ENCODE data around the gene EMC10. TPM values are rescaled to one million over a fixed set of nuclear protein-coding genes. Genes with fewer than 3 reads are reported as not detected.

Gene EMC10
- total RNA-seq, 1 donor from 2014 or later: 274 TPM

DNA sequence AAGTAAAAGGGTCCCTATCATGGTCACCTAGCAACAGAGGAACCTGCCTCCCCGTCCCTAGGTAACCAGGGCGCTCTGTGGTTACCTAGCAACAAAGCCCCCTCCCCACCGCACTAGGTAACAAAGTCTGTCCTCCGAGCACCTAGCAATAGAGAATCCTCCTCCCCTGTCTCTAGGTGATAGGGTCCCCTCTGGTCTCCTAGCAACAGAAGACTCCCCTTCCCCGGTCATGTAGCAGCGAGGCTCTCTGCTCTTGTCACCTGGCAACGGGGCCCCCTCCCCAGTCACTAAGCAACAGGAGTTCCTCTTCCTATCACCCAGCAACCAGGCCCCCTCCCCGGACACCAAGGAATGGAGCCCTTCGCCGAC lies 34.4 kb downstream of the EMC10 start:
- H3K27me3 ChIP-seq (ENCODE audit: control insufficient read depth, insufficient read depth, low read length): peaks cover 9% of the 10 kb centered on the region
- H3K4me3 ChIP-seq (ENCODE audit: low read depth, low read length): peak overlapping the region; percentile 69
- H3K36me3 ChIP-seq (ENCODE audit: control insufficient read depth, insufficient read depth, low read length): no peaks in the 10 kb centered on the region
- no peak for DNase-seq (ENCODE audit: low read depth)
- TF ChIP-seq, protein P1, sequence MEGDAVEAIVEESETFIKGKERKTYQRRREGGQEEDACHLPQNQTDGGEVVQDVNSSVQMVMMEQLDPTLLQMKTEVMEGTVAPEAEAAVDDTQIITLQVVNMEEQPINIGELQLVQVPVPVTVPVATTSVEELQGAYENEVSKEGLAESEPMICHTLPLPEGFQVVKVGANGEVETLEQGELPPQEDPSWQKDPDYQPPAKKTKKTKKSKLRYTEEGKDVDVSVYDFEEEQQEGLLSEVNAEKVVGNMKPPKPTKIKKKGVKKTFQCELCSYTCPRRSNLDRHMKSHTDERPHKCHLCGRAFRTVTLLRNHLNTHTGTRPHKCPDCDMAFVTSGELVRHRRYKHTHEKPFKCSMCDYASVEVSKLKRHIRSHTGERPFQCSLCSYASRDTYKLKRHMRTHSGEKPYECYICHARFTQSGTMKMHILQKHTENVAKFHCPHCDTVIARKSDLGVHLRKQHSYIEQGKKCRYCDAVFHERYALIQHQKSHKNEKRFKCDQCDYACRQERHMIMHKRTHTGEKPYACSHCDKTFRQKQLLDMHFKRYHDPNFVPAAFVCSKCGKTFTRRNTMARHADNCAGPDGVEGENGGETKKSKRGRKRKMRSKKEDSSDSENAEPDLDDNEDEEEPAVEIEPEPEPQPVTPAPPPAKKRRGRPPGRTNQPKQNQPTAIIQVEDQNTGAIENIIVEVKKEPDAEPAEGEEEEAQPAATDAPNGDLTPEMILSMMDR (IDR thresholded peaks at IDR 0.05; ENCODE audit: insufficient read depth, low read length, poor library complexity, severe bottlenecking): no peak

DNA sequence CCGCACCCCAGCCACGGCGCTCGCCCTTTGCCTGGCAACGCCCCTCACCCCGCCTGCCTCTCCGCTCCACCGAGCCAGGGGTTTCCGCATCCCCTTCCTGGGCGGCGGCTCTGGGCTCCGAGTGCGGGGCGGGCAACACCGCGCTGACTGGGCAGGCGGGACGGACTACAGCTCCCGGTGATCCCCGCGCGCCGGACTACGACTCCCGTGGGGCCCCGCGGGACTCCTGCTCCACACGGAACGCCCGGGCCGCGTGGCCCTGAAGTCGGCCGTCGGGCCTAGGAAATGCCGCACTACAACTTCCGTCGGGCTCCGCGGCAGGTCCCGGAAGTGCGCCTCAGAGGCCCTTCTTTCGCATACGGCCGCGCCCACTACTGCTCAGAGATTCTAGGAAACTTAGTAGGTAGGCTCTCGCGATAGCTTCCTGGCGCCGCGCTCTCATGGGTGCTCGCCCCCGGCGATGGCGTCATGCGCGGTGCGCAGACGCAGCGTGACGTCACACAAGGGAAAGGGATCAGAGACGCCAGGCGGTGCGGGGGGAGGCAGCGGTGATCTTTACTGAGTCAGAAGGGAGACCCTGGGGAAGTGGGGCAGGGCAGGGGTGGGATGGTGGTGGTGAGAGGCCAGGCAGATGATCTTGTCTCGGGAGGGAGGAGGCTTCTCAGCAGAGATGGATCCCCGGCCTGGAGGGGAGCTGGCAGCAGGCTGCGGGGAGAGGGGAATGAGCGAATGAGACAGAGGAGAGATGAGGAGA lies 34.9 kb downstream of the EMC10 start, which contains the start of gene JOSD2:
Gene JOSD2, minus strand, starts transcription at position 123 of the 754 bp plus-strand sequence. CDS start 760 bp downstream, outside the sequence.
- Histone ChIP-seq H3K4me3 (ENCODE audit: low read depth, low read length) (peak within 1 kb of the TSS; percentile 69), H3K36me3 (ENCODE audit: control insufficient read depth, insufficient read depth, low read length) (no peaks in the 10 kb centered on the region), H3K27me3 (ENCODE audit: control insufficient read depth, insufficient read depth, low read length) (peaks cover 9% of the 10 kb centered on the region)
- TF ChIP-seq, protein P1 (IDR thresholded peaks at IDR 0.05; ENCODE audit: insufficient read depth, low read length, poor library complexity, severe bottlenecking): no peak
- DNase-seq (ENCODE audit: low read depth): peak; percentile 97

DNA sequence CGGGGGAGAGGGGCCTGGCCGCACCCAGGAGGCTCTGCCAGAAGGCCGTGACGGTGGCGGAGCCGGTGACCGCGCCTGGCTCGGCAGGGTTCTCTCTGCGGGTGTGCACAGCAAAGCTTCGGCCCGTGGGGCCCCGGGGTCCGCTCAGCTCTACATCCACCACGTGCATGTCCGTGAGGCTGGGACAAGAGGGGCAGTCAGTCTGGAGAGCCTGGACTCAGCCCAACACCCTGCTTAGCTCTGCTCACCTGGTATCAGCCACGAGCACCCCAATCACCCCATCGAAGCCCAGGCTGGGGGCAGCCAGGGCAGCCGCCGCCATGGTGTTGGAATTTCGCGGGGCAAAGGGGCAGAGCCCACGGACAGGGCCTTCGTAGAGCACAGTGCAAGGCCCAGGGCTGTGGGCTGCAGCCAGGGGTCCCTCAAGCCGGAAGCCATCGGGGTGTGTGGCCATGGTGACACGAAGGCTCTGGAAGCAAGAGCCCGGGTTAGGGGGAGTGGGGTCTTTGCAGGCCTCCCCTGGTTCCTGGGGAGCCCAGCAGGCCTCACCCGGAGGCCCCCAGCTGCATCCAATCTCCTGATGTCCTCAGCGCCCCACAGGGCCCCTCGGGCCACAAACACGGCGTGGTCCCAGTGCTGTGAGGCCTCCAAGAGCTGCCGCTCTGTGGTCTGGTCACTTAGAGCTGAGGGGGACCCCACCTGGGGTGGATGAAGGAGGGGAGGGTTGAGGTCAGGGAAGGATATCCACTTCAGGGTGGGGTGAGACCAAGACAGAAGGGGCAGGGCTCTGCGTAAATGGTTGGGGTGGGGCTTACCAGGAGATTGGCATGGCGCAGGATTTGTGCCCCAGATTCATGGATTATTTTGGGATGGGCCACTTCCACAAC lies 36.0 kb downstream of the EMC10 start:
- Histone ChIP-seq H3K27me3 (ENCODE audit: control insufficient read depth, insufficient read depth, low read length) (peaks cover 9% of the 10 kb centered on the region), H3K4me3 (ENCODE audit: low read depth, low read length) (no peak overlapping the region)

DNA sequence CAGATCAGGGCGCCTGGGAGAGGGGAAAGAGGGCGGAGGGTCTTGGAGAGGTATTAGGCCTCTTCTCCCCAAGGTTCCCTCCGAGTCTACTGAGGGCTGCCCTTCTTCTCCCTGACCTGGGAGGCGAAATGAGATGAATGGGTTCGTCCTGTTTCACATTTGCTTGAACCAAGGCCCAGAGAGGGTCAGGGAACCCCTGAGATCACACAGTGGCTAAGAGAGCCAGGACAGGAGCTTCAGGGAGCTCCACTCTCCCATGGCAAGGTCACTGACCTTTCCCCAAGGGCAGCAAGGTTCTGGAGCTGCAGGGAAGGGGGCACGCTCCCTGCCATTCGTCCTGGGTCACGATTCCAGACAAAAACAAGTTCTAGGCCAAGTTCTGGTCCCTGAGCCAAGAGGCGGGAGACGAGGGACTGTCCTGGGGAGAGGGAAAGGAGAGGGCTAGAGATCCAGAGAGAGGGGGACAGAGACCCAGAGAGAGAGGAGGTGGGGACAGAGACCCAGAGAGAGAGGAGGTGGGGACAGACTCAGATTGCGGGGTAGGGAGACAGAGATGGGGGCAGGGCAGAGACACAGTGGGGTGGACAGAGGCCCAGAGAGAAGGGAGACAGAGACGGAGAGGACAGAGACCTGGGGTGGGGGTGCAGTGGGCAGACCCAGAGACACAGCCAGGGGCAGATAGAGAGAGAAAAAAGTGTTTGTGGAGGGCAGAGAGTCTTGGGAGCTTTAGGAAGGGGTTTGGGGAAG lies 36.9 kb downstream of the EMC10 start:
- Histone ChIP-seq H3K36me3 (ENCODE audit: control insufficient read depth, insufficient read depth, low read length) (no peaks in the 10 kb centered on the region), H3K27me3 (ENCODE audit: control insufficient read depth, insufficient read depth, low read length) (peaks cover 9% of the 10 kb centered on the region), H3K4me3 (ENCODE audit: low read depth, low read length) (no peak overlapping the region)
- TF ChIP-seq, protein P1 (IDR thresholded peaks at IDR 0.05; ENCODE audit: insufficient read depth, low read length, poor library complexity, severe bottlenecking): no peak
- DNase-seq (ENCODE audit: low read depth): no peak

More for the DNA sequence above, 36.0 kb downstream of the EMC10 start:
- TF ChIP-seq, protein P1 (IDR thresholded peaks at IDR 0.05; ENCODE audit: insufficient read depth, low read length, poor library complexity, severe bottlenecking): no peak
- H3K36me3 ChIP-seq (ENCODE audit: control insufficient read depth, insufficient read depth, low read length): no peaks in the 10 kb centered on the region
- DNase-seq (ENCODE audit: low read depth): no peak

DNA sequence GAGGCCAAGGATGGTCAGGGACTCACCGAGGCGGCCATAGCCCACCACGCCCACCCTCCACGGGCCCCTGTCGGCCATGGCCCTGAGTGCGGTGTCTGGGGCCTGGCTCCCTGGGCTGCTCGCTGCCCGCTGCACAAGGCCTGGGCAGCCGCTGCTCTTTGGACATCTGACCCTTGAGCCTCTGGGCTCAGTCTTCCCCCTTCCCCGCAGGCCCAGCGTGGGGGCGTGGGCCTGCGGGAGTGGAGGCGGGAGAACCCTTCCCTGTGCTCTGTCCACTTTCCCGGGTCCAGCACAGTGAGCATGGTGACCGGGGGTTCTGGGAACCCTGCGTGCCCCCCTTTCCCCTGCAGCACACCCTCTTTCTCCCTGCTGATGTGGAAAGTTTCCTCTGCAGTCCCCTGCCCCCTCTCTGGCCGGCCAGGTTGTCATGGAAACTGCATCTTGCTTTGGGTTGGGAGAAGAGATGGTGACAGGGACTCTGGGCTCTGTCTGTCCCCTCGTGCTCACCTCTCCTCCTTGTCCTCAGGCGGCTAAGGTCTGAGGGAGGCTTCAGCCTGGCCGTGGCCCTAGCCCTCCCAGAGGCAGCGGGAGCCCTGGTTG lies 37.5 kb downstream of the EMC10 start, which contains the start of gene ASPDH:
Gene ASPDH, minus strand, starts transcription at position 168 of the 600 bp plus-strand sequence. Its CDS starts 90 bp downstream, at position 78.
- DNase-seq (ENCODE audit: low read depth): no peak
- Histone ChIP-seq H3K36me3 (ENCODE audit: control insufficient read depth, insufficient read depth, low read length) (no peaks in the 10 kb centered on the region), H3K4me3 (ENCODE audit: low read depth, low read length) (no peak within 1 kb of the TSS), H3K27me3 (ENCODE audit: control insufficient read depth, insufficient read depth, low read length) (peaks cover 9% of the 10 kb centered on the region)
- TF ChIP-seq, protein P1 (IDR thresholded peaks at IDR 0.05; ENCODE audit: insufficient read depth, low read length, poor library complexity, severe bottlenecking): no peak

All from kidney epithelial cell (primary cell).